H9 (cell line): ENCODE data around the gene FRMPD1. TPM values are rescaled to one million over a fixed set of nuclear protein-coding genes. Genes with fewer than 3 reads are reported as not detected.

Experiments used
- DNase-seq: peaks from one replicate; pipeline ENCODE4 v3.0.0-alpha.2; 2017
- H2AFZ ChIP-seq: one replicate; pipeline ENCODE4 v1.6.1; 2013; ENCODE audit warnings: mild to moderate bottlenecking, low read length, control low read depth, moderate library complexity
- H2AK5ac ChIP-seq: 2 replicates; pipeline ENCODE4 v1.6.1; 2013; ENCODE audit warnings: low read length, control low read depth, mixed read lengths; ENCODE audit not compliant: insufficient read length
- H2BK120ac ChIP-seq: one replicate; pipeline ENCODE4 v1.6.1; 2013; ENCODE audit warnings: low read depth, mild to moderate bottlenecking, low read length, control low read depth, inconsistent platforms; ENCODE audit not compliant: poor library complexity, severe bottlenecking
- H2BK12ac ChIP-seq: 2 replicates; pipeline ENCODE4 v1.6.1; 2013; ENCODE audit warnings: low read length, control low read depth, mixed read lengths, low read depth; ENCODE audit not compliant: insufficient read length
- H2BK15ac ChIP-seq: 2 replicates; pipeline ENCODE4 v1.6.1; 2013; ENCODE audit warnings: low read depth, low read length, control low read depth
- H2BK20ac ChIP-seq: one replicate; pipeline ENCODE4 v1.6.1; 2013; ENCODE audit warnings: low read depth, mild to moderate bottlenecking, low read length, control low read depth, inconsistent platforms; ENCODE audit not compliant: poor library complexity, severe bottlenecking
- H2BK5ac ChIP-seq: 2 replicates; pipeline ENCODE4 v1.6.1; 2013; ENCODE audit warnings: low read length, control low read depth, mixed read lengths; ENCODE audit not compliant: insufficient read length
- H3K14ac ChIP-seq: 2 replicates; pipeline ENCODE4 v1.6.1; 2013; ENCODE audit warnings: low read length, control low read depth; ENCODE audit not compliant: insufficient read depth
- H3K18ac ChIP-seq: 2 replicates; pipeline ENCODE4 v1.6.1; 2013; ENCODE audit warnings: low read depth, mild to moderate bottlenecking, mixed read lengths, low read length, control low read depth; ENCODE audit not compliant: insufficient read length
- H3K23ac ChIP-seq: 2 replicates; pipeline ENCODE4 v1.6.1; 2013; ENCODE audit warnings: low read length, control low read depth, mixed read lengths, low read depth; ENCODE audit not compliant: insufficient read length
- H3K23me2 ChIP-seq: 2 replicates; pipeline ENCODE4 v1.6.1; 2013; ENCODE audit warnings: low read depth, mild to moderate bottlenecking, mixed read lengths, low read length, control low read depth; ENCODE audit not compliant: insufficient read length, poor library complexity, severe bottlenecking
- H3K27ac ChIP-seq: 2 replicates; pipeline ENCODE4 v1.5.1; 2013; ENCODE audit warnings: low read length, control low read depth, mixed read lengths, low read depth; ENCODE audit not compliant: insufficient read length
- H3K27me3 ChIP-seq: 2 replicates; pipeline ENCODE4 v1.6.1; 2013; ENCODE audit warnings: low read length, control low read depth, inconsistent platforms; ENCODE audit not compliant: insufficient read depth
- H3K4ac ChIP-seq: 2 replicates; pipeline ENCODE4 v1.6.1; 2013; ENCODE audit warnings: low read depth, mild to moderate bottlenecking, control low read depth, inconsistent platforms, low read length, moderate library complexity
- H3K4me1 ChIP-seq: 2 replicates; pipeline ENCODE4 v1.6.1; 2013; ENCODE audit warnings: low read length, control low read depth, inconsistent platforms; ENCODE audit not compliant: insufficient read depth
- H3K4me2 ChIP-seq: 2 replicates; pipeline ENCODE4 v1.6.1; 2013; ENCODE audit warnings: low read length, control low read depth, mixed read lengths; ENCODE audit not compliant: insufficient read length, insufficient read depth
- H3K56ac ChIP-seq: 2 replicates; pipeline ENCODE4 v1.6.1; 2013; ENCODE audit warnings: low read depth, mild to moderate bottlenecking, mixed read lengths, low read length, control low read depth; ENCODE audit not compliant: insufficient read length
- H3K79me1 ChIP-seq: 2 replicates; pipeline ENCODE4 v1.6.1; 2013; ENCODE audit warnings: low read depth, mild to moderate bottlenecking, moderate library complexity, low read length, control low read depth, inconsistent platforms; ENCODE audit not compliant: insufficient read depth, poor library complexity, severe bottlenecking
- H3K79me2 ChIP-seq: 2 replicates; pipeline ENCODE4 v1.6.1; 2013; ENCODE audit warnings: low read length, control low read depth, inconsistent platforms; ENCODE audit not compliant: insufficient read depth
- H3K9ac ChIP-seq: 2 replicates; pipeline ENCODE4 v1.6.1; 2013; ENCODE audit warnings: low read length, control low read depth, mixed read lengths; ENCODE audit not compliant: insufficient read length; ENCODE audit errors: extremely low read depth
- H3K9me3 ChIP-seq: one replicate; pipeline ENCODE4 v1.6.1; 2013; ENCODE audit warnings: low read depth, low read length, inconsistent platforms; ENCODE audit not compliant: control insufficient read depth
- H3T11ph ChIP-seq: one replicate; pipeline ENCODE4 v1.6.1; 2013; ENCODE audit warnings: mild to moderate bottlenecking, low read length, control low read depth, inconsistent platforms
- H4K20me1 ChIP-seq: one replicate; pipeline ENCODE4 v1.6.1; 2013; ENCODE audit not compliant: control insufficient read depth, insufficient read length, insufficient read depth
- H4K5ac ChIP-seq: 2 replicates; pipeline ENCODE4 v1.6.1; 2013; ENCODE audit warnings: low read depth, mild to moderate bottlenecking, mixed read lengths, low read length, control low read depth; ENCODE audit not compliant: insufficient read length
- H4K8ac ChIP-seq: replicated peaks from 2 replicates; pipeline ENCODE4 v1.6.1; 2013; ENCODE audit warnings: low read length, control low read depth, mixed read lengths, low read depth; ENCODE audit not compliant: insufficient read length
- H4K91ac ChIP-seq: 2 replicates; pipeline ENCODE4 v1.6.1; 2013; ENCODE audit warnings: low read depth, mild to moderate bottlenecking, moderate library complexity, mixed read lengths, low read length, control low read depth; ENCODE audit not compliant: insufficient read length
- H3K27ac Mint-ChIP-seq, 3 experiments: 2 replicates in 2 of 3; 3 replicates in 1 of 3; pipeline ENCODE4 v1.8.0; 2020 to 2021; ENCODE audit warnings: mixed read lengths in 3 of 3, mild to moderate bottlenecking in 1 of 3, moderate library complexity in 1 of 3
- H3K27me3 Mint-ChIP-seq: 2 replicates; pipeline ENCODE4 v1.8.0; 2021; ENCODE audit warnings: low read depth, mild to moderate bottlenecking, moderate library complexity, mixed read lengths
- H3K36me3 Mint-ChIP-seq, 3 experiments: 2 replicates in 2 of 3; 3 replicates in 1 of 3; pipeline ENCODE4 v1.8.0; 2020 to 2021; ENCODE audit warnings: low read depth in 3 of 3, mixed read lengths in 3 of 3; ENCODE audit not compliant: insufficient read depth in 1 of 3
- H3K4me1 Mint-ChIP-seq, 2 experiments: 2 replicates each; pipeline ENCODE4 v1.8.0; 2020; ENCODE audit warnings: mixed read lengths in 2 of 2
- H3K4me3 Mint-ChIP-seq, 2 experiments: 2 replicates in 1 of 2; 3 replicates in 1 of 2; pipeline ENCODE4 v1.8.0; 2020 to 2021; ENCODE audit warnings: mild to moderate bottlenecking in 2 of 2, mixed read lengths in 2 of 2, moderate library complexity in 1 of 2
- H3K9me3 Mint-ChIP-seq, 2 experiments: 2 replicates in 1 of 2; 3 replicates in 1 of 2; pipeline ENCODE4 v1.8.0; 2020; ENCODE audit warnings: mild to moderate bottlenecking in 2 of 2, mixed read lengths in 2 of 2, moderate library complexity in 1 of 2
- CTCF ChIP-seq: fragments of 200-600 bp; sonication (generic); conservative IDR thresholded peaks from 3 replicates; pipeline ENCODE4 v1.8.0; 2021; ENCODE audit warnings: antibody characterized with exemption, mild to moderate bottlenecking
- WGBS: extraction: QIAGEN DNeasy Blood & Tissue Kit; methylation state at CpG from one replicate; pipeline ENCODE4 v1.1.7; 2013; ENCODE audit warnings: missing lambda C conversion rate, low lambda C conversion rate, mixed read lengths; ENCODE audit not compliant: insufficient read length; ENCODE audit errors: extremely low coverage; 5-methylcytosine and 5-hydroxymethylcytosine counted together
- total RNA-seq: library from RNA; stranded (reverse); gene quantifications from 2 replicates; pipeline ENCODE4 v1.2.1, GENCODE V29; 2021

The FRMPD1 gene
- total RNA-seq, 1 experiment from 2014 or later, result 0.04 TPM

- no peak for TF ChIP-seq CTCF
- peaks cover 28 to 32% of the 10 kb centered on the region in 2 experiments for H3K4me1 Mint-ChIP-seq
- no peak overlapping the region for H3K4me2 ChIP-seq
Measured at GRCh38 chr9:37624073-37624472, 26.7 kb upstream of the FRMPD1 start.

More at GRCh38 chr9:37624073-37624472, 26.7 kb upstream of the FRMPD1 start:
- H4K20me1 ChIP-seq, result no peaks in the 10 kb centered on the region
- H3K14ac ChIP-seq, result no peak overlapping the region
- no peaks in the 10 kb centered on the region for H3K9me3 ChIP-seq
- H3K27me3 ChIP-seq, result no peaks in the 10 kb centered on the region
- H2AK5ac ChIP-seq, result no peak overlapping the region
- WGBS, result no CpG with 5 or more reads among the region's 1 CpG
- no peak overlapping the region for H3K23ac ChIP-seq
- no peak overlapping the region for H2BK12ac ChIP-seq
- no peaks in the 10 kb centered on the region for H3K79me1 ChIP-seq
- no peak overlapping the region for H3T11ph ChIP-seq
- peaks cover 8% of the 10 kb centered on the region; the same call in 1 of the 2 replicates for H3K4me1 ChIP-seq
- H3K27ac ChIP-seq, result no peak overlapping the region
- H3K79me2 ChIP-seq, result no peaks in the 10 kb centered on the region
- H3K4me3 Mint-ChIP-seq, result peak overlapping the region in 1 of 2 experiments; percentile 10; a peak in 1 of 5 replicates
- no peak overlapping the region for H3K56ac ChIP-seq
- H2BK20ac ChIP-seq, result no peak overlapping the region
- no peak overlapping the region for H2BK15ac ChIP-seq
- no peaks in the 10 kb centered on the region; a peak in 1 of 5 replicates for H3K9me3 Mint-ChIP-seq
- no peak for DNase-seq
- no peaks in the 10 kb centered on the region for H3K36me3 Mint-ChIP-seq
- H3K23me2 ChIP-seq, result no peaks in the 10 kb centered on the region
- H3K9ac ChIP-seq, result no peak overlapping the region
- no peak overlapping the region for H4K5ac ChIP-seq
- H2BK120ac ChIP-seq, result no peak overlapping the region
- H2BK5ac ChIP-seq, result no peak overlapping the region
- H4K91ac ChIP-seq, result no peak overlapping the region
- H4K8ac ChIP-seq, result no peak overlapping the region
- H3K27ac Mint-ChIP-seq, result 0 out of 7 replicates have a peak overlapping the region, but pooled peaks of 1 of the 3 experiments have one; percentile 15
- H3K18ac ChIP-seq, result no peak overlapping the region
- no peaks in the 10 kb centered on the region; the same call in 1 of the 2 replicates for H3K27me3 Mint-ChIP-seq
- H3K4ac ChIP-seq, result no peak overlapping the region
- H2AFZ ChIP-seq, result no peak overlapping the region
